ENCODE results near the gene WDR27. TPM values are rescaled to one million over a fixed set of nuclear protein-coding genes. Genes with fewer than 3 reads are reported as not detected.

WDR27 gene
- total and polyA plus RNA-seq, 10 donors: 17.6 to 69.5 (median 45.7) TPM

DNA sequence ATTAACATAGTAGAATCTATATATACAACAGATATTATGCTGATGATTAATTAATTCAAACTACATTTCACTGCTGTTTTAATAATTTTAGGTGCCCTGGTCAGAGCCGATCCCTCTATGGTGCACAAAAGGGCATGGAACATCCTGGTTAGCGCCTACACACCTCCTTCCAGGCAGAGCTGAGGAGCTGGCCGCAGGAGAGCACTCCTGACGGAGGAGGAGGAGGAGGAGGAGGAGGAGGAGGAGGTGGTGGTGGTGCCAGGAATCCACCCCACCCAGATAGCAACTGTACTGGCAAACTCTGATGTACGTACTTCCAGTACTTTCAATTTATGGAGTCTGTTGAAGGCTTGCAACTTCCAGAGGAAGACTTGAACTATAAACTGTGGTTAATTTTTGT is 244.1 kb downstream of the WDR27 start:
- DNase-seq: no peak
- WGBS, 5 donors: 87 to 97% (median 95%) methylated on average over 4 to 5 of the region's 5 CpGs
- no peaks in the 10 kb centered on the region for H3K27me3 ChIP-seq (replicated peaks in 1 of 7)

GRCh38 chr6:169456840-169457239 is 245.0 kb downstream of the WDR27 start:
- no peak for DNase-seq
- 84 to 92% (median 88%) methylated on average over 9 to 12 of the region's 12 CpGs for WGBS, 5 donors

More for the DNA sequence above, 244.1 kb downstream of the WDR27 start:
- Histone ChIP-seq H3K27ac (no peak overlapping the region), H3K36me3 (peaks cover 0 to 5% (median 0%) of the 10 kb centered on the region in 6 donors), H3K4me3 (no peak overlapping the region), H3K4me1 (no peaks in the 10 kb centered on the region), H3K9me3 (peaks cover 0 to 31% (median 17%) of the 10 kb centered on the region in 8 donors)
- intact Hi-C loops (cut with DNase I; ENCODE audit: low total_unique reads): no loop called here
- TF ChIP-seq POLR2AphosphoS5 (IDR thresholded peaks at IDR 0.05): no peak
- no peak for TF ChIP-seq POLR2A (IDR thresholded peaks at IDR 0.05)
- no peak for TF ChIP-seq CTCF (IDR thresholded peaks at IDR 0.05 in 8 of 11, conservative IDR thresholded peaks at IDR 0.05 in 3 of 11)

GRCh38 chr6:169455470-169455869 is 246.4 kb downstream of the WDR27 start:
- no peak for DNase-seq
- Histone ChIP-seq H3K4me1 (no peaks in the 10 kb centered on the region), H3K4me3 (no peak overlapping the region), H3K36me3 (peaks cover 0 to 5% (median 0%) of the 10 kb centered on the region in 6 donors), H3K9me3 (peaks cover 0 to 18% (median 13%) of the 10 kb centered on the region in 8 donors), H3K27me3 (replicated peaks in 1 of 7) (no peaks in the 10 kb centered on the region), H3K27ac (no peak overlapping the region)
- 88 to 94% (median 93%) methylated on average over 1 of the region's 1 CpG for WGBS, 5 donors
- intact Hi-C loops (cut with DNase I; ENCODE audit: low total_unique reads): no loop called here
- no peak for TF ChIP-seq POLR2AphosphoS5 (IDR thresholded peaks at IDR 0.05)
- TF ChIP-seq POLR2A (IDR thresholded peaks at IDR 0.05): no peak
- no peak for TF ChIP-seq CTCF (IDR thresholded peaks at IDR 0.05 in 8 of 11, conservative IDR thresholded peaks at IDR 0.05 in 3 of 11)

More at GRCh38 chr6:169456840-169457239, 245.0 kb downstream of the WDR27 start:
- peaks cover 0 to 24% (median 17%) of the 10 kb centered on the region in 8 donors for H3K9me3 ChIP-seq
- H3K27me3 ChIP-seq (replicated peaks in 1 of 7): no peaks in the 10 kb centered on the region
- no peak for TF ChIP-seq POLR2A (IDR thresholded peaks at IDR 0.05)
- no peak for TF ChIP-seq CTCF (IDR thresholded peaks at IDR 0.05 in 8 of 11, conservative IDR thresholded peaks at IDR 0.05 in 3 of 11)
- no peak for TF ChIP-seq POLR2AphosphoS5 (IDR thresholded peaks at IDR 0.05)
- intact Hi-C loops (cut with DNase I; ENCODE audit: low total_unique reads): no loop called here
- H3K36me3 ChIP-seq: peaks cover 0 to 5% (median 0%) of the 10 kb centered on the region in 6 donors
- no peak overlapping the region for H3K27ac ChIP-seq
- H3K4me3 ChIP-seq: no peak overlapping the region
- H3K4me1 ChIP-seq: no peaks in the 10 kb centered on the region

DNA sequence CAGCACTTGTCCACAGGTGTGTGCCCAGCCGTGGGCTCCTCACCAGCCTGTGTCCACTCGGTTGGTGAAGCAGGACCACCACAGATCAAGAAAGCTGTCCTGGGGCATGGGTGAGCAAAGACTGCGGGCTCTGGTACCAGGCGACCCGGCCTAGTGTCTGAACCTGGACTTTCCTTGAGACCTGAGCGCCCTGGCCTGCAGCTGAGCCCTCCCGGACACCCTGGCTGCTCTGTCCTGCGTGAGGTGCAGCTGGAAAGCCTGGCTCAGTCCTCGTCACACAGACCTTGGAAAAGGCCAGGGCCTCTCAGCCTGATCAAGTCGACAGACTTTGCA is 247.0 kb downstream of the WDR27 start:
- 79 to 93% (median 90%) methylated on average over 5 to 10 of the region's 10 CpGs for WGBS, 5 donors
- peaks cover 0 to 5% (median 0%) of the 10 kb centered on the region in 6 donors for H3K36me3 ChIP-seq
- H3K27me3 ChIP-seq (replicated peaks in 1 of 7): no peaks in the 10 kb centered on the region
- H3K9me3 ChIP-seq: peaks cover 0 to 12% (median 7%) of the 10 kb centered on the region in 8 donors
- no peak overlapping the region for H3K4me3 ChIP-seq
- DNase-seq: no peak
- H3K27ac ChIP-seq: no peak overlapping the region
- intact Hi-C loops (cut with DNase I; ENCODE audit: low total_unique reads): no loop called here
- no peaks in the 10 kb centered on the region for H3K4me1 ChIP-seq
- TF ChIP-seq POLR2A (IDR thresholded peaks at IDR 0.05): no peak
- TF ChIP-seq CTCF (IDR thresholded peaks at IDR 0.05 in 8 of 11, conservative IDR thresholded peaks at IDR 0.05 in 3 of 11): no peak
- no peak for TF ChIP-seq POLR2AphosphoS5 (IDR thresholded peaks at IDR 0.05)

Data from spleen (tissue), 11 donors.